ENCODE results near the gene BTBD16.
A peak's percentile ranks its signal among the peaks of the same experiment; 100 is the strongest.

Gene BTBD16

GRCh38 chr10:122347170-122347841, 76.2 kb downstream of the BTBD16 start:
- DNase-seq = no peak

- peak; percentile 94 for DNase-seq
These were observed 77.4 kb downstream of the BTBD16 start for GRCh38 chr10:122348512-122348911.

- peak; percentile 94 for DNase-seq
These were observed 77.9 kb downstream of the BTBD16 start for GRCh38 chr10:122348935-122349361.

GRCh38 chr10:122349758-122350369, 78.8 kb downstream of the BTBD16 start:
- DNase-seq = no peak

- no peak for DNase-seq
These were observed 79.8 kb downstream of the BTBD16 start for GRCh38 chr10:122350893-122351292.

GRCh38 chr10:122352817-122353525, 81.9 kb downstream of the BTBD16 start:
- DNase-seq = no peak

- DNase-seq = no peak
These were observed 83.3 kb downstream of the BTBD16 start for GRCh38 chr10:122354383-122354782.

- DNase-seq = no peak
These were observed 86.6 kb downstream of the BTBD16 start for GRCh38 chr10:122357685-122358084.

- DNase-seq = no peak
These were observed 88.5 kb downstream of the BTBD16 start for GRCh38 chr10:122359621-122360020.

- DNase-seq = peak; percentile 39
These were observed 90.0 kb downstream of the BTBD16 start for GRCh38 chr10:122361046-122361445.

- DNase-seq = no peak
These were observed 91.0 kb downstream of the BTBD16 start for GRCh38 chr10:122362031-122362592.

- DNase-seq = no peak
These were observed 91.5 kb downstream of the BTBD16 start for GRCh38 chr10:122362621-122363020.

- no peak for DNase-seq
These were observed 92.2 kb downstream of the BTBD16 start for GRCh38 chr10:122363311-122363710.

- DNase-seq = no peak
These were observed 92.8 kb downstream of the BTBD16 start for GRCh38 chr10:122363722-122364463.

- DNase-seq = peak; percentile 63
These were observed 97.6 kb downstream of the BTBD16 start for GRCh38 chr10:122368502-122369254.

- no peak for DNase-seq
These were observed 102.0 kb downstream of the BTBD16 start for GRCh38 chr10:122373108-122373507.

GRCh38 chr10:122373721-122374120, 102.6 kb downstream of the BTBD16 start:
- DNase-seq = no peak

- peak; percentile 97 for DNase-seq
These were observed 103.3 kb downstream of the BTBD16 start, which contains the start of gene PLEKHA1 for GRCh38 chr10:122374237-122374858. Gene PLEKHA1 (plus strand): TSS chr10:122374708. CDS start chr10:122393201, 18,493 bp downstream.

GRCh38 chr10:122374859-122375678, 104.0 kb downstream of the BTBD16 start:
- peak; percentile 83 for DNase-seq

- DNase-seq = no peak
These were observed 104.6 kb downstream of the BTBD16 start for GRCh38 chr10:122375679-122376160.

All from eye (tissue), 1 donor.